Activated naive CD4-positive, alpha-beta T cell treated with anti-CD3 and anti-CD28 coated beads for 36 hours (primary cell): ENCODE results near the gene DLX4. TPM values are rescaled to one million over a fixed set of nuclear protein-coding genes. Genes with fewer than 3 reads are reported as not detected.

Source experiments
- CTCF ChIA-PET: fragments of 350-600 bp; sonication (Branson Sonifier 250); formaldehyde crosslinking; loops from one replicate; lab custom pipeline; 2021; ENCODE audit warnings: antibody characterized with exemption; lab: Charles Lee
- DNase-seq: peaks from one replicate; pipeline ENCODE4 v3.0.0-alpha.2; 2020
- H3K27ac Mint-ChIP-seq: one replicate; pipeline ENCODE4 v1.8.0; 2021; ENCODE audit warnings: mild to moderate bottlenecking, mixed read lengths
- H3K27me3 Mint-ChIP-seq: one replicate; pipeline ENCODE4 v1.8.0; 2021; ENCODE audit warnings: low read depth, mixed read lengths
- H3K36me3 Mint-ChIP-seq: one replicate; pipeline ENCODE4 v1.8.0; 2021; ENCODE audit warnings: low read depth, mixed read lengths
- H3K4me1 Mint-ChIP-seq: one replicate; pipeline ENCODE4 v1.8.0; 2021; ENCODE audit warnings: low read depth, mixed read lengths
- H3K4me3 Mint-ChIP-seq: one replicate; pipeline ENCODE4 v1.8.0; 2021; ENCODE audit warnings: mild to moderate bottlenecking, moderate library complexity, mixed read lengths
- H3K9me3 Mint-ChIP-seq: one replicate; pipeline ENCODE4 v1.8.0; 2021; ENCODE audit warnings: mixed read lengths
- intact Hi-C: fragments of 100-400 bp; cut with micrococcal nuclease; formaldehyde crosslinking; loops from one replicate; pipeline ENCODE4 v1.15.1; 2023
- total RNA-seq, 2 experiments: library from RNA; stranded (reverse); gene quantifications; one replicate each; pipeline ENCODE4 v1.2.3, GENCODE V29; 2021

Gene DLX4
- under 1 TPM; 0.67 to 0.81 TPM for total RNA-seq

DNA sequence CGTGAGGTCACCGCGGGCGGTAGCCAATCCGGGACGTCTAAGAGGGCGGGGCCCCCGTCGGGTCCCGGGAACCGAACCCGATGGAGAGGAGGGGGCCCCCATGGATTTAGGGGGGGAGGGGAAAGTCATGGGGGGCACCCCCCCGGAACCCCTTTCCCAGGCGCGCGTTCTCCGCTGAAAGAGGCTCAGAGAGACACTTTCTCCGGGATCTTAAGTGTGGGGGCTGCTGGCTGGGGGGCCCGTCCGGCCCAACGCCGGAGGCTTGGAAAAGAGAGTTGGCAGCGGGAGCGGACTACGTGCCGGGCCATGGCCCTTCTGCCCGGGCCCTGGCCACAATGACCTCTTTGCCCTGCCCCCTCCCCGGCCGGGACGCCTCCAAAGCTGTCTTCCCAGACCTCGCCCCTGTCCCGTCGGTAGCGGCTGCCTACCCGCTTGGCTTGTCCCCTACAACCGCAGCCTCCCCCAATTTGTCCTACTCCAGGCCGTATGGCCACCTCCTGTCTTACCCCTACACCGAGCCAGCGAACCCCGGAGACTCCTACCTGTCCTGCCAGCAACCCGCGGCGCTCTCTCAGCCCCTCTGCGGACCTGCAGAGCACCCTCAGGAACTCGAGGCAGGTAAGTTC, at the start of gene DLX4:
Gene DLX4, plus strand, starts transcription at position 57 of the 626 bp plus-strand sequence. Its CDS starts 279 bp downstream, at position 336.
- CTCF ChIA-PET, result interaction anchor here (1.4 to 1.5 kb wide), 2 partner anchors 17 to 118 kb away, joined by 3 to 4 read pairs; no protein-coding TSS in a partner anchor
- Mint-ChIP-seq H3K27me3 (peaks cover 77% of the 10 kb centered on the region), H3K4me1 (peaks cover 38% of the 10 kb centered on the region), H3K27ac (peak within 1 kb of the TSS; percentile 50), H3K36me3 (no peaks in the 10 kb centered on the region), H3K4me3 (peak within 1 kb of the TSS; percentile 90), H3K9me3 (no peaks in the 10 kb centered on the region)
- DNase-seq, result peak; percentile 18
- intact Hi-C loops, result loop anchor here (5.0 kb wide), 1 partner anchor 472 kb away; the partner anchor contains the start of gene NGFR

- no peak overlapping the region for H3K27ac Mint-ChIP-seq
- peaks cover 10% of the 10 kb centered on the region for H3K27me3 Mint-ChIP-seq
- no peak for DNase-seq
- no peaks in the 10 kb centered on the region for H3K9me3 Mint-ChIP-seq
- H3K4me1 Mint-ChIP-seq, result no peaks in the 10 kb centered on the region
- no peaks in the 10 kb centered on the region for H3K36me3 Mint-ChIP-seq
- H3K4me3 Mint-ChIP-seq, result no peak overlapping the region
- CTCF ChIA-PET, result no interaction called here
- intact Hi-C loops, result no loop called here
Measured at GRCh38 chr17:49920030-49920769, 48.8 kb upstream of the DLX4 start.

GRCh38 chr17:49922095-49922494, 46.9 kb upstream of the DLX4 start:
- Mint-ChIP-seq H3K4me1 (no peaks in the 10 kb centered on the region), H3K27ac (no peak overlapping the region), H3K27me3 (no peaks in the 10 kb centered on the region), H3K36me3 (no peaks in the 10 kb centered on the region), H3K9me3 (no peaks in the 10 kb centered on the region), H3K4me3 (no peak overlapping the region)
- DNase-seq, result no peak
- intact Hi-C loops, result no loop called here
- CTCF ChIA-PET, result interaction anchor here (0.5 to 1.7 kb wide), 3 partner anchors 30 to 291 kb away, joined by 3 to 5 read pairs (median 5); no protein-coding TSS in a partner anchor

DNA sequence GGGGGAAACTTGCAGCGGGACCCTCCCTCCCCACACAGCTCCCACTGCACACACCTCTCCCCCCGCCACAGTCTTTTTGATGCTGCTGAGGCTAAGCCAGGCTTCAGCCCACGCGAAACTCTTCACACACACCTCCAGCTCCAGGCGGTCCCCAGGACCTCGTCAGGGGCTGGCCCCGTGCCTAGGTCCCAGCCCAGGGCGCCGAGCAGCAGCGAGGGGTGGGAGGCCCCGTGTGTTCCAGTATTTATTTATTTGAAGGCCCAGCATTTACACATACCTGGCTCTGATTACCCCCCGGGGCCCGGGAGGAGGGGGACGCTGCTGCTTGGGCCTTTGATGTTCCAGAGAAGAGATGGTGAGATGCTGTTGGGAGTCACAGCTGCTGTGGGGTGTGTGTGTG, 44.9 kb upstream of the DLX4 start:
- H3K9me3 Mint-ChIP-seq, result no peaks in the 10 kb centered on the region
- intact Hi-C loops, result no loop called here
- CTCF ChIA-PET, result no interaction called here
- H3K36me3 Mint-ChIP-seq, result no peaks in the 10 kb centered on the region
- no peak for DNase-seq
- no peak overlapping the region for H3K27ac Mint-ChIP-seq
- H3K4me3 Mint-ChIP-seq, result no peak overlapping the region
- no peaks in the 10 kb centered on the region for H3K27me3 Mint-ChIP-seq
- no peaks in the 10 kb centered on the region for H3K4me1 Mint-ChIP-seq

- H3K4me1 Mint-ChIP-seq, result no peaks in the 10 kb centered on the region
- H3K4me3 Mint-ChIP-seq, result no peak overlapping the region
- no peaks in the 10 kb centered on the region for H3K36me3 Mint-ChIP-seq
- H3K27ac Mint-ChIP-seq, result no peak overlapping the region
- H3K27me3 Mint-ChIP-seq, result no peaks in the 10 kb centered on the region
- H3K9me3 Mint-ChIP-seq, result no peaks in the 10 kb centered on the region
- CTCF ChIA-PET, result no interaction called here
- intact Hi-C loops, result no loop called here
- DNase-seq, result no peak
Measured at GRCh38 chr17:49924589-49924988, 44.4 kb upstream of the DLX4 start.

DNA sequence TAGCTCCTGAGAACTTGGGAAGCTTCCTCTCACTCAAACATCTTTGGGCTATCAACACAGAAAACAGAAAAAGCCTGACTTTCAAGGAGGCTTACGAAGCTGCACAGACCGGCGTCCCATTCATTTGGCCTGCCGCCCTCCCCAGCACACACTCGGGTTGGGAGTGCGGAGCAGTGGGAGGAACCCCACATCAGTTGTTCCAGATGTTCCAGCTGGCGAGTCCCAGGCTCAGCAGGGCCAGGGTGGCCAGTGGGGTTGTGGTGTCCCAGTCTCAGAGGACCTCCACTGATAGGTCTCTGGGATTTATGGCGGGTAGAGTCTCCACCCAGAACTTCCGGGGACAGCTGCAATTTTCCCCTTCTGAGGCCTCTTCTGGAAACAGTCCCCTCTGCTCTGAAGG, 43.1 kb upstream of the DLX4 start:
- CTCF ChIA-PET, result interaction anchor here (0.6 to 1.2 kb wide), 2 partner anchors 16 to 41 kb away, joined by 3 to 4 read pairs; no protein-coding TSS in a partner anchor
- H3K9me3 Mint-ChIP-seq, result no peaks in the 10 kb centered on the region
- no peak overlapping the region for H3K27ac Mint-ChIP-seq
- no peak for DNase-seq
- intact Hi-C loops, result no loop called here
- no peaks in the 10 kb centered on the region for H3K36me3 Mint-ChIP-seq
- H3K4me3 Mint-ChIP-seq, result no peak overlapping the region
- H3K4me1 Mint-ChIP-seq, result no peaks in the 10 kb centered on the region
- H3K27me3 Mint-ChIP-seq, result no peaks in the 10 kb centered on the region

GRCh38 chr17:49926886-49927285, 42.1 kb upstream of the DLX4 start:
- Mint-ChIP-seq H3K27me3 (peaks cover 3% of the 10 kb centered on the region), H3K27ac (no peak overlapping the region), H3K4me3 (no peak overlapping the region), H3K36me3 (no peaks in the 10 kb centered on the region), H3K9me3 (no peaks in the 10 kb centered on the region), H3K4me1 (no peaks in the 10 kb centered on the region)
- DNase-seq, result no peak
- CTCF ChIA-PET, result interaction anchor here (1.2 to 1.6 kb wide), 3 partner anchors 42 to 70 kb away, joined by 3 to 4 read pairs (median 4); no protein-coding TSS in a partner anchor
- intact Hi-C loops, result no loop called here

DNA sequence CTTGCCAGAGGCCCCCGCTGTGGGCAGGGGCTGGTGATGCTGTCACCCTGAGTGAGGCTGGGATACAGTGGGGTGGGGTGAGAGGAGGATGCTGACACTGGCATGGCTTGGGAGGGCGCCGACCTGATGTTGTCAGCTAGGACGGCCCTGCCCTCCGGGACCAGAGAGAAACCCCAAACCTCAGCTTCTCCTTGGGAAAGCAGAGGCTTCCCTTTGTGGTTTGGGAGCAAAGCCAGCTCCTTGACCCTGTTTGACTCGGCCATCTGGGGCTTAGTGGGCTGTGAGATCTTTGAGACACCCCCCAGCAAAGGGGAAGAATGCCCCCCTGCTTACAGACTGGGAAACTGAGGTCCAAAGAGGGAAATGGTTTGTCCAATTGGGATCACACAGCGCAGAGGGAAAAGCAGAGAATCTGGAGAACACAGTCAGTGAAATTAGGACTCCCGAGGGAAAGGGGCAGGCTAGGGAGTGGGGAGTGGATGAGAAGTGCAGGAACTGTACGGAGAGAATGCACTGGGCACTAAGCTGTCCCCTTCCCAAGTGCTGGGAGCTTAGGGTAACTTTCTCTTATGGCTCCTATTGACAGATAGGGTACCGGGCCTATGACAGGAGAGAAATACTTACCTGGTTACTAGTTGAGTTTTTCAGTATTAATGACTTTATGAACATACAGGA, 40.7 kb upstream of the DLX4 start:
- no peak overlapping the region for H3K4me3 Mint-ChIP-seq
- H3K36me3 Mint-ChIP-seq, result no peaks in the 10 kb centered on the region
- no peak for DNase-seq
- H3K9me3 Mint-ChIP-seq, result no peaks in the 10 kb centered on the region
- intact Hi-C loops, result no loop called here
- CTCF ChIA-PET, result no interaction called here
- no peak overlapping the region for H3K27ac Mint-ChIP-seq
- H3K4me1 Mint-ChIP-seq, result no peaks in the 10 kb centered on the region
- H3K27me3 Mint-ChIP-seq, result peaks cover 6% of the 10 kb centered on the region

GRCh38 chr17:49928837-49929475, 40.0 kb upstream of the DLX4 start:
- no peak overlapping the region for H3K4me3 Mint-ChIP-seq
- DNase-seq, result no peak
- peaks cover 7% of the 10 kb centered on the region for H3K27me3 Mint-ChIP-seq
- H3K4me1 Mint-ChIP-seq, result no peaks in the 10 kb centered on the region
- no peak overlapping the region for H3K27ac Mint-ChIP-seq
- no peaks in the 10 kb centered on the region for H3K9me3 Mint-ChIP-seq
- CTCF ChIA-PET, result no interaction called here
- no peaks in the 10 kb centered on the region for H3K36me3 Mint-ChIP-seq
- intact Hi-C loops, result no loop called here

DNA sequence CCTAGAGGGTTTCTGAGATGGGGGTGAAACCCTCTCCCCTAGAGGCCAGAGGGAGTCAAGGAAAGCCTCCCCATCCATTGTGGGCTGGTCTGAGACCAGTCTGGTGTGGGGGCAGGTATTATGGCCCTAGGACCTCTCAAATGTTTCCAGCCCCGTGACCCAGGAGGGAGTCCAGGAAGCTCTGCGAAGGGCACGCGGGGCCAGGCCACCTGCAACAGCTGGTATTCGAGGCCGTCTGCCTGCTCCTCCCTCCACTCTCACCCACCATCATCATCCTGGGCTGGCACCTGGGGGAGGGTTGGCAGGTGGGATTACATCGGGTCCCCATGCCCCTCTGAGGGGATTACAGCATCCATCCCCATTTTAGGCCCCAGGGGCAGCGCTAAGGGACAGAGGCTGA, 38.1 kb upstream of the DLX4 start:
- H3K27me3 Mint-ChIP-seq, result peaks cover 9% of the 10 kb centered on the region
- no peak overlapping the region for H3K27ac Mint-ChIP-seq
- no peaks in the 10 kb centered on the region for H3K36me3 Mint-ChIP-seq
- no peaks in the 10 kb centered on the region for H3K4me1 Mint-ChIP-seq
- no peak overlapping the region for H3K4me3 Mint-ChIP-seq
- no peak for DNase-seq
- H3K9me3 Mint-ChIP-seq, result no peaks in the 10 kb centered on the region
- intact Hi-C loops, result no loop called here
- CTCF ChIA-PET, result interaction anchor here (0.9 kb wide), 1 partner anchor 12 kb away, joined by 3 read pairs; no protein-coding TSS in a partner anchor

- Mint-ChIP-seq H3K4me1 (no peaks in the 10 kb centered on the region), H3K4me3 (no peak overlapping the region), H3K27ac (no peak overlapping the region), H3K36me3 (no peaks in the 10 kb centered on the region), H3K9me3 (no peaks in the 10 kb centered on the region), H3K27me3 (peaks cover 9% of the 10 kb centered on the region)
- intact Hi-C loops, result no loop called here
- CTCF ChIA-PET, result interaction anchor here (0.9 to 1.3 kb wide), 2 partner anchors 12 to 21 kb away, joined by 3 read pairs; no protein-coding TSS in a partner anchor
- DNase-seq, result no peak
Measured at GRCh38 chr17:49931416-49932137, 37.4 kb upstream of the DLX4 start.
